Kidney epithelial cell (primary cell): Measurements from ENCODE around the gene GNL1. TPM values are rescaled to one million over a fixed set of nuclear protein-coding genes. Genes with fewer than 3 reads are reported as not detected.

ENCODE experiments used
- DNase-seq: peaks from one replicate; pipeline ENCODE4 v3.0.0-alpha.2; 2010; ENCODE audit warnings: low read depth
- H3K27me3 ChIP-seq: 2 replicates; pipeline ENCODE4 v1.6.0; 2011; ENCODE audit warnings: low read length; ENCODE audit not compliant: control insufficient read depth, insufficient read depth
- H3K36me3 ChIP-seq: 2 replicates; pipeline ENCODE4 v1.5.1; 2011; ENCODE audit warnings: low read length; ENCODE audit not compliant: control insufficient read depth, insufficient read depth
- H3K4me3 ChIP-seq: 2 replicates; pipeline ENCODE4 v1.5.1; 2011; ENCODE audit warnings: low read depth, mild to moderate bottlenecking, control low read depth, low read length
- total RNA-seq: library from RNA; depleted of rRNA; stranded (reverse); fragments of >200 nt; gene quantifications from 2 replicates; pipeline ENCODE4 v1.2.3, GENCODE V29; 2015
- TF ChIP-seq, protein P1 (sequence below): IDR thresholded peaks from 2 replicates; pipeline ENCODE4 v1.5.1; 2011; ENCODE audit warnings: mild to moderate bottlenecking, moderate library complexity, low read length, control low read depth, inconsistent platforms; ENCODE audit not compliant: insufficient read depth, poor library complexity, severe bottlenecking

The GNL1 gene
- total RNA-seq, 1 donor from 2014 or later, result 31.1 TPM

DNA sequence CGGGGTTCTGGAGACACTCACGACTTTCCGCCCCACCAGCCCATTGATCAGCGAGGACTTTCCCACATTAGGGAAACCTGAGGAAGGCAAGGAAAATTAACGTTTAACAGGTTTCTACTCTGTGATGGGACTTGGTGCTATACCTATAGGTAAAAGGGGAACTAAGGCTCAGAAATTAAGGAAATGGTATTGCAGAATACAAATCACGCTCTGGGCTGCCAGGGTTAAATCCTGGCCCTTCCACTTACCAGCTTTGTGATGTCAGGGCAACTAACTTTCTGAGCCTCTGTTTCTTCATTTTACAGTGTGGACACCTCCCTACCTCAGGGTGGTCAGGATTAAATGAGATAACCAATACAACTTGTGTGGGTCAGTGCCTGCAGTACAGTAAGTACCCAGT lies 8.8 kb downstream of the GNL1 start:
- TF ChIP-seq, protein P1, sequence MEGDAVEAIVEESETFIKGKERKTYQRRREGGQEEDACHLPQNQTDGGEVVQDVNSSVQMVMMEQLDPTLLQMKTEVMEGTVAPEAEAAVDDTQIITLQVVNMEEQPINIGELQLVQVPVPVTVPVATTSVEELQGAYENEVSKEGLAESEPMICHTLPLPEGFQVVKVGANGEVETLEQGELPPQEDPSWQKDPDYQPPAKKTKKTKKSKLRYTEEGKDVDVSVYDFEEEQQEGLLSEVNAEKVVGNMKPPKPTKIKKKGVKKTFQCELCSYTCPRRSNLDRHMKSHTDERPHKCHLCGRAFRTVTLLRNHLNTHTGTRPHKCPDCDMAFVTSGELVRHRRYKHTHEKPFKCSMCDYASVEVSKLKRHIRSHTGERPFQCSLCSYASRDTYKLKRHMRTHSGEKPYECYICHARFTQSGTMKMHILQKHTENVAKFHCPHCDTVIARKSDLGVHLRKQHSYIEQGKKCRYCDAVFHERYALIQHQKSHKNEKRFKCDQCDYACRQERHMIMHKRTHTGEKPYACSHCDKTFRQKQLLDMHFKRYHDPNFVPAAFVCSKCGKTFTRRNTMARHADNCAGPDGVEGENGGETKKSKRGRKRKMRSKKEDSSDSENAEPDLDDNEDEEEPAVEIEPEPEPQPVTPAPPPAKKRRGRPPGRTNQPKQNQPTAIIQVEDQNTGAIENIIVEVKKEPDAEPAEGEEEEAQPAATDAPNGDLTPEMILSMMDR, result no peak

DNA sequence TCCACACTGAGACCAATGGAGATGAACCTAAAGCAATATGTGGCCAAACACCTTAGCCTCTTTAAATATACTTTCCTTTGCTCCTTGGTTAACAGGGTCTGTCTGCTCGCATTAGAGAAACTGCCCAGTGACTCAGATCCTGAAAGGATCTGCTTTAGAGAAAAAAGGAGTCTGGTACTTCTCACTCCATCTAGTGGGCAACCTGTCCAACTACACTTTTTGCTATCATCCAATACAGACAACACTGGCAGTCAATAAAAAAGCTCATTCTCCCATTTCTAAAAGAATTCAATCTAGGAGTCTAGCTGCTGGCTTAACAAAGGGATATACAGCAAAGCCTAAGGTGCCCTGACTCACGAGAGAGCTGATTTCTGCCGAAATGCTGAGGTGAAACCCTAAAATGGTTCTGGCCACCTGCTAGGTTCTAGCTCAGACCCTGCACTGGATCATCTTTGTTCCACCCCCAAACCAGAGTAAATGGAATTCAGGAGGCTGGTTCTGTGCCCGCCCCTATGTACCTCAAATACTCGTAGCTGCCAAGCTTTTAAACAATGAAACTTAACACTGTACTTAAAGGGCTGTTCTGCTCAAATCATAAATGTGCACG lies 11.5 kb downstream of the GNL1 start:
- peaks cover 5% of the 10 kb centered on the region for H3K36me3 ChIP-seq
- TF ChIP-seq, protein P1, result peak; percentile 72
- no peak for DNase-seq

More for the DNA sequence above, 8.8 kb downstream of the GNL1 start:
- Histone ChIP-seq H3K4me3 (no peak overlapping the region), H3K27me3 (no peaks in the 10 kb centered on the region), H3K36me3 (peaks cover 5% of the 10 kb centered on the region)
- no peak for DNase-seq

DNA sequence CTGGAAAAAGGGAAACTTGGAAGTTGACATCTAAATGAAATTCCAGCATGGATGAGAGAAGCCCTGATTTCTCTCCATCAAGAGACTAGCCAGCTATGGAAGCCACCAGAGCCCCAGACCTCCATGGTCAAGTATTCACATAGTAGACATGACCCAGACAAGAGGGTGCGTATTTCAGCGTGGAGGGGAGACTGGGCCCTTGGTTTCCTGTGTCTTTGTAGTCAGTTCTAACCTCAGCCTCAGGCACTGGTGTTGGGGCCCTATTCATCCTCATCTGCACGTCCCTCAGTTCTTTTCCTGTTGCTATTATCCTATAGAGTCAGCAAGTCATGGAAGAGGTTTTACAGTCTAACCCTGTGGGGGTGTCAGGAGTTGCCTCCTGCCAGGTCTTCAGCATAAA lies 12.5 kb downstream of the GNL1 start:
- no peaks in the 10 kb centered on the region for H3K27me3 ChIP-seq
- TF ChIP-seq, protein P1, result no peak
- no peak for DNase-seq

More for the DNA sequence above, 11.5 kb downstream of the GNL1 start:
- H3K27me3 ChIP-seq, result no peaks in the 10 kb centered on the region
- H3K4me3 ChIP-seq, result no peak overlapping the region

DNA sequence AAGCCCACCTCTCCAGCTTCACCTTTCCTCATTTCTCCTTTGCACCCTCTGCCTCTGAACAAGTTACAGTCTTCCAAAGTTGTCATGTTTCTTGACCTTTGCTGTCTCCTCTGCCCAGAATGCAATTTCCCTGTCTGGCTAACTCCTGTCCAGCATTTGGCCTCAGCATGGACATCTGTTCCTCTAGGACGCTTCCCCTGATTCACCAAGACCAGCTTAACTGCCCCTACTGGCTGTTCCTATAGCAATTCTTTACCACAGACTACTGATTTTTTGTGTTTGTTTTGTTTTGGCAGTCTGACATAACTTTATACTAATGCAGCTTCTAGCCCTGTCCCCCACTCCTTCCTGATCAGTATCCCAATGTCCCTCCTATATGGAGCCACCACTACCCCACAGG lies 13.4 kb downstream of the GNL1 start:
- peaks cover 1% of the 10 kb centered on the region for H3K36me3 ChIP-seq
- TF ChIP-seq, protein P1, result no peak
- H3K27me3 ChIP-seq, result no peaks in the 10 kb centered on the region
- no peak overlapping the region for H3K4me3 ChIP-seq
- DNase-seq, result no peak

More for the DNA sequence above, 12.5 kb downstream of the GNL1 start:
- peaks cover 3% of the 10 kb centered on the region for H3K36me3 ChIP-seq
- H3K4me3 ChIP-seq, result no peak overlapping the region

DNA sequence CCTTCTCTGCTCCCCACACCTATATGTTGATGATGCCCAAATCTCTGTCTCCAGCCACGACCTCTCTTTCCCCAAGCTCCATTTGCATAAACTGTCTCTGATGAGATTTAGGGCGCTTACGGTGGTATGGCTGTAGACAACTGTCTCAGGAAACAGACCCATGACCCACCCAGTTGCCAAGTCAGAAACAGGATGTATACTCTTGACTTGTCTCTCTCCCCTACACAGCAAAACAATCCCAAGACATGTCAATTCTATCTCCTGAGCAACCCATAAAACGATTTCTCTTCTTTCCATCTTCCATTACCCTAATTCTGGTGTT lies 13.9 kb downstream of the GNL1 start:
- Histone ChIP-seq H3K4me3 (no peak overlapping the region), H3K36me3 (peaks cover 1% of the 10 kb centered on the region)
- TF ChIP-seq, protein P1, result no peak

DNA sequence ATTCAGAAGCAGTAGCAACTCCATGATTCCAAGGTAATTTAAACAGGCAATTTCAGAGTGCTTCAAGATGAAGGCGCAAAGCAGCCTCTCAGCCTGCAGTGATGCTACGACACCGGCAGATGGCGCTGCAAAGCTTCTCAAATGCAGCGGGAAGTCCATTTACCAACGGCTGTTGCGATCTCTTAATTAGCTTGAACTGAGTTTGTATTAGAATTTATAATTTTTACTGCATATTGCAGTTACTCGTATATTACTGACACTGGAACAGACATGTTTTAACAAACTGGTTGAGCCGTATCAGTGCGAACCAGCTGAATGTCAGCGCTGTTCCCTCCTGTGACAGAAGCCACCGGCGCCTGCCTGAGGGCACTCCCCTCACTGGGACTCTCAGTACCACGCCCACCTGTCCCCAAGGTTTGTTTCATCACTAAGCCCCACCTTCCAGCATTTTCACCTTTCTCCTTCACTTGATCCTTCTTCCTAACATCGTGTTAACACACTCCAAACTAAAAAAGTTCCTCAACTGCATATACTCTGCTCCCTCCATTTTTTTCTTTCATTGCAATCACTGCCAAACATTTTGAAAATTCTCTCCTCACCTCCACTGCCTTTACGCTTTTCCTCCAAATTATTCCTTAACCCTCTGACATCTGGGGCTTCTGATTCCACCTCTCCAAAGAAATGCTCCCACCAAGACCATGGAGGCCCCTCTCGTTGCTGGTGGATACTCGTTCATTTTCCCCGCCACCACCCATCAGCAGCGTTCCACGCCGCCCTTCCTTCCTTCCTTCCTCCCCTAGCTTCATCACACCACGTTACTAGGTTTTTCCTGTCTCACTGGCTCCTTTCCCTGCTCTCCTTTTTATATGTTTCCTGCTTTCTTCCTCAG lies 14.5 kb downstream of the GNL1 start:
- Histone ChIP-seq H3K27me3 (no peaks in the 10 kb centered on the region), H3K36me3 (peaks cover 1% of the 10 kb centered on the region), H3K4me3 (peak overlapping the region; percentile 29)
- TF ChIP-seq, protein P1, result peak; percentile 99
- DNase-seq, result no peak

More for the DNA sequence above, 13.9 kb downstream of the GNL1 start:
- H3K27me3 ChIP-seq, result no peaks in the 10 kb centered on the region
- DNase-seq, result no peak
